HG03097 (cell line): ENCODE data around the gene RHOB.

Experiments
- ATAC-seq: cut with Tn5 transposase; IDR thresholded peaks from one replicate; pipeline ENCODE4 v1.9.1; 2021; ENCODE audit not compliant: unreplicated experiment, low FRiP score

RHOB gene

DNA sequence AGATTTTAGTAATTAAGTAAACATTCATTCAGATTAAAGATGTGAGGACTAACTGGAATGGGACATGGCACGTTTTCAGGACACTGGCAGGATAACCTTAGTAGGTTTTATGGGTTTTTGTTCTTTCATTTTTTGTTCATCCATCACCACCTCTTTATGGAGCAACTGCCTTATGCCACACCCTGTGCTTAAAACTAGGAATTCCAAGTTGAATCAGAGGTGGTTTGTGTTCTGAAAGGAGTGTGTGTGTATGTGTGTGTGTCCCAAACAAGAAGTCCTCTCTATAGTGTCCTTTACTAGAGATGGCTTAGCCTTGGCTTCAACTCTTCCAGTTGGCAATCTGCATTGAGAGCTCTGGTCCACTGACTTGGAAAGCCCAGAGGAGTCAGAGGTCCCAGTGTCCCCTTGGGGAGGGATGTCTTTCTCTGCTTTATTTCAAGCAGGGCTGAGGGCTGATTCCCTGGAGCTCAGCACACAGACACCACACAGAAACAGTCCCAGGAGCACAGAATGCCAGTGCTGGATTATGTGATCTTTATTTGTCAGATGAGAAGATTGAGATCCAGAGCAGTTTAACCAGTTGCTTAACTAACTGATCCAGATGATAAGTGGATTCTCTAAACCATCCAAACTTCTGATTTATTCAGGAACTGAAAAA is 25.2 kb downstream of the RHOB start:
- no peak for ATAC-seq

DNA sequence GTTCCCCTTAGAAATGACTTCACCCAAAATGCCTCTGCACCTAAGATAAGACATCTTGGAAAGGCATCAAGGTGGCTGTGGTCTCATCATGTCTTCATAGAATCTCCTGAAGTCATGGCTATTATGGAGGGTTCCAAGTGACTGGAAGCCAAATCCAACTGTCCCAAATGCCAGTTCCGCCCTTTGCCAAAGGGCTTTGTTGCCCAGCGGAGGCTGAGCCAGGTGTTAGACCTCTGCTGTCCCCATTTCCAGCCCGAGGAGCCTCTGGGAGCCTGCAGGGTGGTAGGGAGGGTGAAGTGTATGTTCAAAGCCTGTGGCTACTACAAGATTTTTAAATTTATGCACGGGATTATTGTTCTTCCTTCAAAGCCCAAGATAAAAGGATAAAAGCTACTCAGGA is 25.7 kb downstream of the RHOB start:
- ATAC-seq, result no peak

DNA sequence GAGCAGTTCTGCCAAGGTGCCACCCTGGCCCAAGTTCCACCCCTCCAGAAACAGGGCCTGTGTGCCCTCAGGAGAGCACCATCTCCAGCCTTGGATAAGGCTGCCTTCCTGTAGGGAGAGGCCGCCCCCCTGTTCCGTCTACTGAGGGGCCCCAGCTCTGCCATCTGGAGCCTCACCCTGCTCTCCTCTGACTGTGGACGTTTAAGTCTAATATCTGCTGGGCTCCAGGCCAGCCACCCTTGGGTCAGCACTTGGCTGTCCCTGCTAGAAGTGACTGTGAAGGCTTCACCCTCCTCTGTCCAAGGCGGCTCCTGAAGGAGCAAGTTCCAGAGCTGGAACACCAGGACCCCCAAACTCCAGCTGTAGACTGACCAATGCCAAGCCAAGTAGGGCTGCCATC is 26.3 kb downstream of the RHOB start:
- ATAC-seq, result no peak

DNA sequence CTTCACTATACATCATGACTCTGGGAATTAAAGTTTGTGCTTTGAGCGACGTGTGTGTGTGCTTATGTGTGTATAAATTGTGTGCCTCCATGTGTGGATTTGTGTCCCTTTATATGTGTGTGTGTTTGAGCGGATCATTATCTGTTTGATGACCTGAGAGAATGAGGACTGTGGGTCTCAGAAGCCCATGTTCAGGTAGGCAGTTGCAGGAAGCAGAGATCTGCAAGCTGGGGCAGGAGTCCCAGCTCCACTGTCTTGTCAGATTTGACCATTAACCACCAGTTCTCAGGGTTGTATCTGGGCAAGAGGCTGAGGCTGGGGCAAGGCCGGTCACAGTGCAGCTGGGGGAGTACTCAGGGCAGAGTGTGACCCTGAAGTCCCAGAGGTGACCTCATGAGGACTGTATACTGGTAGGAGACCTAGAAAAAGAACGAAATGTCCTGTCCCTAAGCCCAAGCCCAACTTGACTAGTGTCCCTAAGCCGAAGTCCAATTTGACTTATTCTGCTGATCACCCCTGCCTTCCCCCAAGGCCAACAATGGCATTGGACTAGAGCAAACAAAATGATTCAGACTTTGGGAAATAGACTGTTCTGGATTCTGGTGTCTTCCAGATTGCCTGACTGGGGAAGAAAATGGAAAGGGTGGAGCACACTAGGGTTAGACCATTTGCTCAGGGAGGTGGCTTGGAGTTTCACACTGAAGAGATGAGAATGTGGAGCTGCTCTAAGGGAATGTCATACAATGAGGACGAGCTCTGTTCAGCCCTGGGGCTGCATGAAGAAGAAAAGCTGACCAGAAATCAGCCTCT is 28.1 kb downstream of the RHOB start:
- no peak for ATAC-seq

DNA sequence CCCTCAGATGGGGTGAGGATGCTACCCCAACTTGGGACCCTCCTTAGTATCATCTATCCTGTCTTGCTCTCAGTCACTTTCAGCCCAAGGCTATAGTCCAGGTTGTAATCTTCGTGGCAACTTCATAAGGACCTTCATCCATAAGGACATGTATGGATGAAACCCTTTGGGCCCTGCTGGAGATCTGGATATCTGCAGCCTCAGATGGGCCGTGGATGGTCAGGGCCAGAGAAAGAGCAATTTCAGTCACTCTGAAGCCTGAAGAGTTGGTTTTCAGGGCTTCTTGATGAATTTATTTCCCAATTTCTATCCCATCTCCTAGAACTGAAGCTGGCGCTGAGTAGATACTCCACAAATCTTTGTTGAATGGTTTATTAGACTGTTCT is 28.7 kb downstream of the RHOB start:
- ATAC-seq, result no peak

DNA sequence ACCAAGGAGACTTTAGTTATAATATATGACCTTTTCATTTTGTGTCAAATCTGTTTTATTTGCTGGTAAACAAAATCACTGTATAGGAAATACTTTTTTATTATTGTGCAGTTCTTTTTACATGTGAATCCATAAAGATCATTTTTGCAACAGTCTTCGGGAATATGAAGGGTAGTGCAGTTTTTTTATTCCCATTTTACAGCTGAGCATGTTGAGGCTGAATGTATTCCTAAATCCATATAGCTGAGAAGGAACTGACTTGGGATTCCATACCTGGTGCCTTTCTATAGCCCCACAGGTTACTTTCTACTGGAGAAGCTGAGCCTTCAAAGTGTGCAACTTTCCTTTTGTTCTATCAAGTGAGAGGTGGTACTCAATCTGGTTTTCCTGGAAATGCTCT is 29.6 kb downstream of the RHOB start:
- ATAC-seq, result no peak

DNA sequence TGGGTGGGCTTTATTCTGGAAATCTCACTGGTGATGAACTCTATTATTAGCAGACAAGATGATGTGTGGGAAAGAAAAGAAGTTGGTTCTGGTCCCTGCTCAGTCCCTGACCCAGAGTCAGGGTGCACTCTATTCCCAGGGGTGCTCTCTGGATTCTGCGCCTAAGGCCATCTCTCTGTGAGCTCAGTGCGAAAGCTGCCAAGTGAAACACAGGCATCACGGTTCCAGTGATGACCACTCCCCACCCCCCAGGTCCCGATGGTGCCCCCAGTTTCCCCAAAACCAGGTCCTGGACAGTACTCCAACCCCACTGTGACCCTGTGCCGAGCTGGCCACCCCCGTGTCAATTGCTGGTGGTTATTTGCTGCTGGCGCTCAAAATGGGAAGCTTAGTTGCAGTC is 30.1 kb downstream of the RHOB start:
- ATAC-seq, result no peak

DNA sequence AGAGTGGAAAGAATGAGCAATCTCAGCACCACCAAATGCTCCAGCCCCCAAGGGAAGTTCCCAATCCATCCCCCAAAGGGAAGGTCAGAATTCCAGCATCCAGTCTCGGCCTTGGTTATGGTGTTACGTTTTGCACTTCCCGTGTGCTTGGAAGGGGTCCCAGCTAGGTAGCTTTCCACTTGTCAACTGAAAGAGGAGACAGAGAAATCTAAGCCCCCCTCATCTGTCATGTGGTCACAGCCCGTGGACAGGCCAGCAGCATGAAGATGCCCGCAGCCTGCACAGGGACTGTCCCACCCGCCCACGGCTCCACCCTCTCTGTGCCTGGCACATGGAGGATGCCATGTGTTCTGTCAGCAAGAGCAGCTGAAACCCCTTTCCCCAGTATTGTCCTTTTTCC is 32.1 kb downstream of the RHOB start:
- ATAC-seq, result no peak

DNA sequence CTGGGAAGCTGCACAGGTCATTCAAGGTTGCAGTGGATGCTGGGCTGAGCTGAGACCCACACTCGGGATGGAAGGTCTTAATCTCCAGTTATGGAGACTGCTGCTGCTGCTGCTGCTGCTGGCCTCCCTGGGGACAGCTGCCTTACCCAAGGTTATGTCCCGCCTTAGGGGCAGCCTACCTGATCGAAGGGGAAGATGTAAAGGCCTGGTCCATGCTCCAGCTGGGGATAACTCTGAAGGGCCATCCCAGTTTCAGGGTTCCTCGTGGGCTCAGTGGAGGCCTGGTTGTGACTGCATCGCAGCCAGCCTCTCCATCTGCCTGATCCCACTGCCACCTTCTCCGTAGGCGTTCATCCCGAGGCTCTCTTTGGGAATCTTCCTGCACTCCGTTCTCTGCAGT is 33.0 kb downstream of the RHOB start:
- no peak for ATAC-seq

DNA sequence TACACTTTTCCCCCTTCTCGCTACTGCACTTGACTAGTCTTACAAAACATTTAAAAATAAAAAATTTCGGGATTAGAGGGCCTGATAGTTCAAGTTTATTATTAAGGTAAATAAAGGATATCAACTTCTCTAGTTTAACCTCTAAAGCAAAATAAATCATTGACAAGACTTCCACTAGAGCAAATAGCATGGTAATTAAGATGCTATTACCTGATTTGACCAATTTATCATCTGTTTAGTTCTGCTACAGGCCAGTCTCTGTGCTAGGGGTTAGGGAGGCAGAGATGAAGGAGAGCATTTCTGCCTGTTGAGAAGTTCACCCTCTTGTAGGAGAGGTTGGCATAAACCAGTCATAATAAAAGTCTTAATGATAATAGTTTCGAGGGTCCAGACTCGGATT is 34.0 kb downstream of the RHOB start:
- no peak for ATAC-seq

DNA sequence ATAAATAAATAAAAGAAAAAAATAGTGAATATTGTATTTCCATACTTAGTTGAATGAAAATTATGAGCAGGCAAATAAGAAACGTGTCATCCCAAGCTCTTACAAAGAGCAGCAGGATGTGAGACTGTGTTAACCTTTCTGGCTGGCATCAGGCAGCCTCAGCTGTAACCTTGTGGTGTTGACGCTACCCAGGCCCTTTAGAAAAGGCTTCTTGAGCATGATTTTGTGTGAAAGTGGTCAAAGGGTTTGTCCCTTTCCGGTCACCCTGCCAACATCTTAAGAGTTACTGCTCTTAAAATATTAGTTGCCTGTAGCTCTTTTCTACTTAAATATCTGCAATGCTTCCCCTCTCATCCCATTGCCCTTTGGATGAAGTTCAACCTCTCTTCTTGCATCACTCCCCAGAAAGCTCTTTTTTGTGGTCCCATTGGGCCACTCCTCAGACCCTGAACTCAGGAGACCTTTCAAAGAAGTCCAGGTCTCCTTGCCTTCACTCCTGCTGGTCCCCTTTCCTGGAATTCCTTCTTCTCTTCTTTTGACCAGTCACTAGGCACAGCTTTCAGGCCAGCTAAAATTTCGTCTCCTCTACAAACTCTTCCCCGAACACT is 35.0 kb downstream of the RHOB start:
- ATAC-seq, result no peak

DNA sequence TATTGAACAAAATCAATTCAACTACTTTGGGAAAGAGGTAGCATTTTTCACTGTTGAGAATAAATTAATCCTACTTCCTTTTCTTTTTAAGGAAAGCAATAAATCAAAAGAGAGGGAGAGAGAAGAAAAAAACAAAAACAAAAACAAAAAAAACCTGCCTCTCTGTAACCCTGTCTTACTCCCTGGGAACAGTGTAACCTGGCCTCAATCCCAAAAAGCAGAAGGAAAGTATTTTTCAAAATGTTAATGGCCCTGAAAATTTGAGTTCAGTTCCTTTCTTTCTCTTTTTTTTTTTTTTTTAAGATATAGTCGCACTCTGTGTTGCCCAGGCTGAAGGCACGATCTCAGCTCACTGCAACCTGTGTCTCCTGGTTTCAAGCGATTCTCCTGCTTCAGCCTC is 35.9 kb downstream of the RHOB start:
- no peak for ATAC-seq

DNA sequence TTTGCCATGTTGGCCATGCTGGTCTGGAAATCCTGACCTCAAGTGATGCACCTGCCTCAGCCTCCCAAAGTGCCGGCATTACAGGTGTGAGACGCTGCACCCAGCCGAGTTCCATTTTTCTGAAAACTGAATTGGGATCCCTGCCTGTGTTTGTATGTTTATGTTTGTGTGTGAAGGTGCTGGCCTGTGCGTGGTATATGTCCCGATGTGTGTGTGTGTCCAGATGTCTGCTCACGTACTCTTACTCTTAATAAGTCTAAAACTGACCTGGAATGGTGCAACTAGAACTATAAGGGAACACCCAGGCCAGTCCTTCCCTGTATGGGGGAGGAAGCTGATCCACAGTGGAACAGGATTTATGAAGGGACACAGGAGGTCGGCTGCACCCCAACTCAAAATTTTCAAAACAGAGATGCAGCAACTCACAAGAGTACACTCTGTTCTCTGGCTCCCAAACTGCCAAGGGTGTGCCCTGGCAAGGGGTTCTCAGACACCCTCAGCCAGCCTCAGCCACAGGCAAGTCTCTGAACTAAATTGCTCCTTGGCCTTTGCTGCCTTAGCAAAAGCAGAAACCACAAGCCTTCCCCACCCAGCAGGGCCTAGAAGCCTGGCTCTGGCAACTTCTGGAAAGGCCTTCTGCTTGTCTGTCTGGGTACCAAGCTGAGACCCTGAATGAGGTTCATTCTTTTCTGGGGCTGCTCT is 36.5 kb downstream of the RHOB start:
- no peak for ATAC-seq

DNA sequence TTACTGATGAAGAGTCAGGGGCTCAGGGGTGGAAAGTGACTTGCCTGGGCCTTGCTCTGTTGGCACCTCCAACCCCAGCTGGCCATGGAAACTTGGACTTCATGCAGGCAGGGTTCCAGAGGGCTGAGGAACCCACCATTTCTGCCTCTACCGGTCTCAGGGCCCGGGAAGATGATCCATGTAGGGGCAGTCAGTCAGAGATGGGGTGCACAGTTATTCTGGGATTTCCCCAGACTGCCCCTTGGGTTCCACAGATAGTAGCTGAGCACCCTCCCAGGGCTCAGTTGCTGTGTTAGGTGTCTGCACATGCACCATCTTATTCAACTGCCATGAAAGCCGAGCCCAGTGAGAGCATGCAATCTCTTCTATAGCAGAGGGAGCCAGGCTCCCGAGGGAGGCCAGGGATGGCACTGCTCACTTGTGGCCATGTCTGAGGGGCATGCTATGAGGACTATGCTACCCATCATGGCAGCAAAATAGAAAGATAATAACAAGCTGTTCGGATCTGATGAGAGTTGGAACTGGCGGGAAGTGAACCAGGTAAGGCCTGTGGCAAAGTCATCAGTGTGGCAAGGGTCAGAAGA is 37.3 kb downstream of the RHOB start:
- no peak for ATAC-seq

DNA sequence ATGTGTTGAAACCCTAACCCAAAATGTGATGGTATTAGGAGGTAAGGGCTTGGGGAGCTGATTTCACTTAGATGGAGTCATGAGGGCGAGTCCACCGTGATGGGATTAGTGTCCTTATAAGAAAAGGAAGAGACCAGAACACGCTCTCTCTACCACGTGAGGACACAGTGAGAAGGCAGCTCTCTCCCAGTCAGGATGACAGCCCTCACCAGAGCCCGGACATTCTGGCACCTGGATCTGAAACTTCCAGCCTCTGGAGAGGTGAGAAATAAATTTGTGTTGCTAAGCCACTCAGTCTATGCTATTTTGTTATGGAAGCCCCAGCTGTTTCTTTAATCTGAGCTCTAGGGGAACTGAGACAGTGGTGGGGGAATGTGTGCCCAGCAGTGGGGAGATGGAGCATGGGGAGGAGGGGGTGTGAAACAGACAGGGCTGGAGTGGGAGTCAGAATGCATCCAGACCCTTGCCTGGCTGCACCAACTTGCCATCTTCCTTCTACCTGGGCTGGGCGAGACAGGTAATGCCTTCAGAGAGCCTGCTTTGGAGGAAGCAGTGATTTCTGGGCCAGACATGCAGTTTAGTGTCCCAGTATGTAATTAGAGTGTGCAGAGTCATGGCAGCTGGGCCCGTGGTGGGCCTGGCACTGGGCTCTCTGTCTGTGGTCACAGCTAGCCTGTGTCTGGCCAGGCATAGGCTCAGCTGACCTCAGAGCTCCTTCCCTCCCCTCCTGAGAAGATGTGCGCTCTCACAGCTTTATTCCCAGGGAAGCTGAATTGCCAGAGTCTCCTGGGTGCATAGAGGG is 38.1 kb downstream of the RHOB start:
- ATAC-seq, result no peak

DNA sequence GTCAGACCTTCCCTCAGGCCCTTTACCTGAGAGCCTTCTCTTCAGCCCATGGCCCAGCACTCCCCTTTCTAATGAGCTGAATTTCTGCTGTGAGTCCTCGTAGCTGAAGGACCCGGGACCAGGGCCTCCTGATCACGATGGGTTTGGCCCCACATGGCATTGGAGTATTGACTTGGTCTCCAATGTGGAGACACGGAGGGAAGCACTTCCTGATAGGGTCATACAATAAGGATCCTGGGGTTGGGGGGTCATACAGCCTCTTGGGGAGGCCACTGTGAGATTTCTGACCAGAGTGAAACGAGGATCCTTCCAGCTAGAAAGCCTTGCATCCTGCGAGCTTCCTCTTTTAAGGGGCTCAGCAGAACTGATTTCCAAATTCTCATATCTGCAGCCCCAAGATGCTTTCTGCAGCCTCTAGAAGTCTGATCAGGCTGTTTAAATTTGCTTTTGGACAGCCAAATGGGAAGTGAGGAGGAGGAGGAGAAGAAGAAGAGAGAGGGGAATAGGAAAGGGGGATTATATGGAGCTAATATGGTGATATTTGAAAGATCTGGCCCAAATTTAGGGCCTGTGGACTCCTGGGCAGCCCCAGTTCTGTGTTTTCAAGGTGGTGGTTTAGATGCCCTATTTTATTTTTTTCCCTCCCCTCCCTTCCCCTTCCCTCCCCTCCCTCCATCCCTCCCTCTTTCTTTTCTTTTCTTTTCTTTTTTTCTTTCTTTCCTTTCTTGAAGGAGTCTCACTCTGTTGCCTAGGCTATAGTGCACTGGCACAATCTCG is 38.9 kb downstream of the RHOB start:
- no peak for ATAC-seq

DNA sequence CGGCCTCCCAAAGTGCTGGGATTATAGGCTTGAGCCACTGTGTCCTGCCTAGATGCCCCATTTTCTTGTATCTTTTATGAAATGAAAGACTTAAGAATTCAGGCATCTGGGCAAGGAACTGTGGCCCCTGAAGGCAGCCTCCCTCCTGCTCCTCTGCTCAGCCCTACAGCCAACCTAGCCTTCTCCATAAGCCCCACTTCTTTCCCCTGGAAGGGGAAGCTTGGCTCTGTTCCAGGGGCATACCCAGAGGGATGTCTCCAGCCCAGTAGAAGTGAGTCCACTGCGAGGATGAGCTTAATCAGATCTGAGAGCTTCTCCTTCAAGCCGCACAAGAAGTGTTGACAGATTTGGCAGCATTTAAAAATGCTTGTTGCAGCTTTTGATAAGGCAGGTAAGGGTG is 39.7 kb downstream of the RHOB start:
- no peak for ATAC-seq

DNA sequence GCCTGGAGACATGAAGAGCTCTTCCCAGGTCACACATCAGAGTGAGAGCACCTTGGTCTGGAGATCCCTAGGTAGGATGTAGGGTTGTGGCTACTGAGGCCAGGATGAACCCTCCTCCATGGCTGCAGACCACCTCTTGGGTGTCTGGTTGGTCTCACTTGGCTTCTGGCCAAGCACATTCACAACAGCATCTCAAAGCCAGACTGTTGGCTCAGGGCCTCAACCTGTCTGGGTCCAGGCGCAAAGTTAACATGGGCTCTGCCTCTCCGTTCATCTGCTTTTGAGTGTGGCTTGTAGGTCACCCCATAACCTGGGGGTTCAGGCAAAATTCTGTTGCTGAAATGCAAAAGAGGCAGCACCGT is 40.1 kb downstream of the RHOB start:
- ATAC-seq, result no peak

DNA sequence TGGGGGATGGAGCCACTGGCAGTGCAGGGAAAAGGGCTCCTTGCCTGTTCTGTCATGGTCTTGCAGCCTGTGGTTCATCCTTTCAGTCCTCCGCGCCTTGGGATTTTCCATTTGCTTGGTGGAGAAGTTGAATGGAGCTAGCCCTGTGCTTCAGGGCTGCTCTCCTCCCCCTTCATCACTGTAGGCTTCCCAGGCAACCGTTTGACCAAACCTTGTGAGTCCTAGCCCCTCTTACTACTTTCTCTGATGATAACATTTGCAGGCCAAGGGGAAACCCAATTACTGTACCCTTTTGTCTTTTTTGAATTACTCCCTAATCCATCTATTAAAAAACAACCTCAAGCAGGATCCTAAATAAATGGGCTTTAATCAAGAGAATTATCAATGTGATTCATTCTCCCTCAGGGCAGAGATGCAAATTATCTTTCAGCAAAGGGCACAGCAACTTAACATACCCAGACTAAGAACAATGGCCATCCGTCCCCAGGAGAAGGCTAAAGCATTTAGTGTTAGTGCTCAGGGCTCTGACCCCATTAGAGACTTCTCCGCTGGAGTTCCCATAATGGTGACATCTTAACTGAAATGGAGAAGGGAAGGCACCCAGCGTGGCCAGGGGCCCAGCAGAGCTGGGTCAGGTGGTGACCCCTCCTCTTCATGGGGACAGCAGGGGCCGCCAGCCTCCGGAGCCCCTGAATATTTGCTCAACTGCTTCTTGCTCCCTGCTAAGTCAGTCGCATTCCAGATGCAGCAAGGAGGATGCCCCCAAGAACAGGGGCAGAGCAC is 40.7 kb downstream of the RHOB start:
- no peak for ATAC-seq
